Upper lobe of left lung (tissue), 6 donors: Measurements from ENCODE around the gene FEM1B. TPM values are rescaled to one million over a fixed set of nuclear protein-coding genes. Genes with fewer than 3 reads are reported as not detected.

Experiments used
- ATAC-seq, 2 donors: fragments of 200-7000 bp; cut with Tn5 transposase; one replicate each; pipeline ENCODE4 v1.9.1; 2022; ENCODE audit warnings: mild to moderate bottlenecking in 2 of 2, moderate library complexity in 2 of 2; ENCODE audit not compliant: low FRiP score in 2 of 2
- DNase-seq, 2 donors: peaks; one replicate each; pipeline ENCODE4 v3.0.0-alpha.2; 2019 to 2020
- H3K27ac ChIP-seq, 4 donors: fragments of 200-600 bp; sonication (generic); one replicate each; pipeline ENCODE4 v1.5.1; 2016 to 2019
- H3K27me3 ChIP-seq, 4 donors: fragments of 200-600 bp; sonication (generic); one replicate each; pipeline ENCODE4 v1.5.1; 2017 to 2019
- H3K36me3 ChIP-seq, 4 donors: fragments of 200-600 bp; sonication (generic); one replicate each; pipeline ENCODE4 v1.5.1; 2016 to 2019
- H3K4me1 ChIP-seq, 4 donors: fragments of 200-600 bp; sonication (generic); one replicate each; pipeline ENCODE4 v1.5.1; 2018 to 2019
- H3K4me3 ChIP-seq, 4 donors: fragments of 200-600 bp; sonication (generic); one replicate each; pipeline ENCODE4 v1.5.1; 2017 to 2019; ENCODE audit warnings: mild to moderate bottlenecking in 2 of 4, moderate library complexity in 1 of 4
- H3K9me3 ChIP-seq, 4 donors: fragments of 200-600 bp; sonication (generic); one replicate each; pipeline ENCODE4 v1.5.1; 2018 to 2019
- EP300 ChIP-seq, 4 donors: sonication (generic); formaldehyde crosslinking; IDR thresholded peaks; one replicate each; pipeline ENCODE4 v1.5.1; 2017; ENCODE audit warnings: antibody characterized with exemption in 4 of 4, control low read depth in 2 of 4
- POLR2A ChIP-seq, 4 donors: fragments of 450-650 bp; IDR thresholded peaks; one replicate each; pipeline ENCODE4 v1.5.1; 2016 to 2017; ENCODE audit warnings: antibody characterized with exemption in 4 of 4, mild to moderate bottlenecking in 2 of 4
- POLR2AphosphoS5 ChIP-seq, 2 donors: sonication (generic); formaldehyde crosslinking; IDR thresholded peaks; one replicate each; pipeline ENCODE4 v1.5.1; 2017; ENCODE audit warnings: antibody characterized with exemption in 2 of 2
- WGBS, 2 donors: methylation state at CpG; one replicate each; pipeline ENCODE4 v1.1.5; 2017 to 2018; 5-methylcytosine and 5-hydroxymethylcytosine counted together
- total RNA-seq, 6 donors: library from RNA; depleted of rRNA in 4 of 6; stranded (reverse); fragments of >200 nt in 4 of 6; gene quantifications; one replicate each; pipeline versions ENCODE4 v1.1.0 to v1.2.1, GENCODE V29; 2016 to 2021
- TF ChIP-seq, protein P1 (sequence below), 6 experiments: fragments of 450-650 bp in 4 of 6; fragments of 200-600 bp in 2 of 6; sonication (generic) in 2 of 6; IDR thresholded peaks; one replicate each; pipeline ENCODE4 v1.5.1; 2016 to 2019; ENCODE audit warnings: antibody characterized with exemption in 6 of 6
- donor health status: DM: no; HTN: no; CAD: no; lungs with moderate emphysema.
- donor health status: DM: no; HTN: yes; CAD: no; lungs with severe emphysema.

The FEM1B gene
- total RNA-seq, 6 donors from 2014 or later, result 16.0 to 58.8 (median 36.9) TPM

DNA sequence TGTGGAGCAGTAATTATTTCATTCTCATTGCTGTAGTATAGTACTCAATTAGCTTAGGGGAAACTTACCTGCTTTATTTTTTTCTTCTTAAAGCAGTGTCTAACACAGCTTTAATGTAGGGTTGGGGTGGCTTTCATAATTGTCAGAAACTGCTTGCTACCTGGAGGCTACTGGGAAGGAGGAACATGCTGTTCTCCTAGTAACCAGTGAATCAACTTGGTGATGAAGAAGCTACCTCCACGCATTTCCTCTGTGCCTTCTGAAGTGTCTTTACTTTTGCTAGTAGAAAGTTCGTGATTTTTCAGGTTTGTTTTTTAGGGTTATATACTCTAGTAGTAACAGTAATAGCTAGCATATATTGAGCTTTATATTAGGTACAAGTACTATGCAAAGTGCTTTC lies 11.5 kb downstream of the FEM1B start:
- Histone ChIP-seq H3K4me3 (no peak overlapping the region), H3K4me1 (peaks cover 22 to 38% (median 23%) of the 10 kb centered on the region in 4 donors), H3K27me3 (no peaks in the 10 kb centered on the region), H3K9me3 (no peaks in the 10 kb centered on the region), H3K36me3 (peaks cover 4 to 46% (median 14%) of the 10 kb centered on the region in 4 donors), H3K27ac (no peak overlapping the region)
- DNase-seq (no peak), ATAC-seq (no peak)
- WGBS, 2 donors, result 81 to 82% methylated on average over 2 of the region's 2 CpGs
- TF ChIP-seq POLR2A (IDR thresholded peaks at IDR 0.05), result no peak
- TF ChIP-seq, protein P1, sequence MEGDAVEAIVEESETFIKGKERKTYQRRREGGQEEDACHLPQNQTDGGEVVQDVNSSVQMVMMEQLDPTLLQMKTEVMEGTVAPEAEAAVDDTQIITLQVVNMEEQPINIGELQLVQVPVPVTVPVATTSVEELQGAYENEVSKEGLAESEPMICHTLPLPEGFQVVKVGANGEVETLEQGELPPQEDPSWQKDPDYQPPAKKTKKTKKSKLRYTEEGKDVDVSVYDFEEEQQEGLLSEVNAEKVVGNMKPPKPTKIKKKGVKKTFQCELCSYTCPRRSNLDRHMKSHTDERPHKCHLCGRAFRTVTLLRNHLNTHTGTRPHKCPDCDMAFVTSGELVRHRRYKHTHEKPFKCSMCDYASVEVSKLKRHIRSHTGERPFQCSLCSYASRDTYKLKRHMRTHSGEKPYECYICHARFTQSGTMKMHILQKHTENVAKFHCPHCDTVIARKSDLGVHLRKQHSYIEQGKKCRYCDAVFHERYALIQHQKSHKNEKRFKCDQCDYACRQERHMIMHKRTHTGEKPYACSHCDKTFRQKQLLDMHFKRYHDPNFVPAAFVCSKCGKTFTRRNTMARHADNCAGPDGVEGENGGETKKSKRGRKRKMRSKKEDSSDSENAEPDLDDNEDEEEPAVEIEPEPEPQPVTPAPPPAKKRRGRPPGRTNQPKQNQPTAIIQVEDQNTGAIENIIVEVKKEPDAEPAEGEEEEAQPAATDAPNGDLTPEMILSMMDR (IDR thresholded peaks at IDR 0.05), result no peak
- no peak for TF ChIP-seq POLR2AphosphoS5 (IDR thresholded peaks at IDR 0.05)
- TF ChIP-seq EP300 (IDR thresholded peaks at IDR 0.05), result no peak

- no peak for TF ChIP-seq POLR2A (IDR thresholded peaks at IDR 0.05)
- Histone ChIP-seq H3K4me3 (no peak overlapping the region), H3K27me3 (no peaks in the 10 kb centered on the region), H3K36me3 (peaks cover 4 to 39% (median 12%) of the 10 kb centered on the region in 4 donors), H3K9me3 (no peaks in the 10 kb centered on the region), H3K4me1 (peaks cover 20 to 34% (median 21%) of the 10 kb centered on the region in 4 donors), H3K27ac (no peak overlapping the region)
- ATAC-seq (no peak), DNase-seq (no peak)
- 91% methylated on average over 14 of the region's 14 CpGs for WGBS, 2 donors
Observed at GRCh38 chr15:68289621-68290352, 12.2 kb downstream of the FEM1B start.

DNA sequence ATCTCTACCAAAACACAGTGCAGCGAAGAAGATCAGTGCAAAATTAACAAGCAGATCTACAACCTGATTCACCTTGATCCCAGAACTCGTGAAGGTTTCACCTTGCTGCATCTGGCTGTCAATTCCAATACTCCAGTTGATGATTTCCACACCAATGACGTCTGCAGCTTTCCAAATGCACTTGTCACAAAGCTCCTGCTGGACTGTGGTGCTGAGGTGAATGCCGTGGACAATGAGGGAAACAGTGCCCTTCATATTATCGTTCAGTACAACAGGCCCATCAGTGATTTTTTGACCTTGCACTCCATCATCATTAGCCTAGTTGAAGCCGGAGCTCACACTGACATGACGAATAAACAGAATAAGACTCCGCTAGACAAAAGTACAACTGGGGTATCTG lies 13.2 kb downstream of the FEM1B start:
- 87 to 89% methylated on average over 8 of the region's 8 CpGs for WGBS, 2 donors
- H3K36me3 ChIP-seq, result peaks cover 4 to 36% (median 11%) of the 10 kb centered on the region in 4 donors
- TF ChIP-seq POLR2AphosphoS5 (IDR thresholded peaks at IDR 0.05) (no peak), EP300 (IDR thresholded peaks at IDR 0.05) (no peak), POLR2A (IDR thresholded peaks at IDR 0.05) (no peak)
- TF ChIP-seq, protein P1 (IDR thresholded peaks at IDR 0.05), result no peak
- H3K4me3 ChIP-seq, result no peak overlapping the region
- no peaks in the 10 kb centered on the region for H3K9me3 ChIP-seq
- no peaks in the 10 kb centered on the region for H3K27me3 ChIP-seq
- H3K27ac ChIP-seq, result no peak overlapping the region
- DNase-seq (no peak), ATAC-seq (no peak)
- H3K4me1 ChIP-seq, result peaks cover 10 to 34% (median 17%) of the 10 kb centered on the region in 4 donors

DNA sequence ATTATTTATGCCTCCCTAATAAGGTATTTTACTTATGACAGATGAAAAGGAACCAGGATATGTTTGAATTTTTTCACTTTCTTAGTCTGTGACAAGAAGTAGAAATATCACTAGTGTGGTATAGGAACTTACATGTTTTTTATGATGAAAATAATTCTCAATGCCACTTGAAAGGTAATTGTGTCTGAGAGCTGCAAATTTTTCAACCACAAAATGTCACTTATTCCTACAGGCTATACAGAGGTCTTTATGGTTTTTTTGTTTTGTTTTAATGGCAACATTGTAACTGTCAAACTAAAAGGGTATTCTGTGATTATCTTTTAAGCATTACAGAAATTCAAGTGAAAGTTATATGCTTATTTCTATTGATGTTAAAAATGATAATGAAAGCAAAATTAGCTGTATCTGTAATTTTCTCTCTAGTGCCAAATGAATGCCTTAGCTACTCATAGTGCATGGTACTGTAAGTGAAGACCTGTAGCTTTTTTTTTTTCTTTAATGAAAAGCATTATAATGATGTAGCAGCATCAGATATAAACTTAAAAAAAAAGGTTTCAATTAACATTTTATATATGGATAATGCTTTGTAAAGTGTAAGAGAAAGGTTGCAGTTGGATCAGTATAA lies 14.7 kb downstream of the FEM1B start:
- no peak overlapping the region for H3K27ac ChIP-seq
- ATAC-seq, result no peak
- H3K4me3 ChIP-seq, result no peak overlapping the region
- peaks cover 4 to 28% (median 9%) of the 10 kb centered on the region in 4 donors for H3K4me1 ChIP-seq
- peaks cover 4 to 36% (median 11%) of the 10 kb centered on the region in 4 donors for H3K36me3 ChIP-seq
- DNase-seq, result no peak
- TF ChIP-seq POLR2A (IDR thresholded peaks at IDR 0.05) (no peak), EP300 (IDR thresholded peaks at IDR 0.05) (no peak), POLR2AphosphoS5 (IDR thresholded peaks at IDR 0.05) (no peak)
- TF ChIP-seq, protein P1 (IDR thresholded peaks at IDR 0.05), result no peak
- no peaks in the 10 kb centered on the region for H3K9me3 ChIP-seq
- H3K27me3 ChIP-seq, result no peaks in the 10 kb centered on the region

GRCh38 chr15:68292967-68293366 lies 15.4 kb downstream of the FEM1B start:
- H3K36me3 ChIP-seq, result peaks cover 4 to 33% (median 11%) of the 10 kb centered on the region in 4 donors
- DNase-seq (no peak), ATAC-seq (no peak)
- H3K27me3 ChIP-seq, result no peaks in the 10 kb centered on the region
- H3K4me3 ChIP-seq, result no peak overlapping the region
- TF ChIP-seq EP300 (IDR thresholded peaks at IDR 0.05) (no peak), POLR2AphosphoS5 (IDR thresholded peaks at IDR 0.05) (no peak), POLR2A (IDR thresholded peaks at IDR 0.05) (no peak)
- TF ChIP-seq, protein P1 (IDR thresholded peaks at IDR 0.05), result no peak
- H3K9me3 ChIP-seq, result no peaks in the 10 kb centered on the region
- no peak overlapping the region for H3K27ac ChIP-seq
- peaks cover 2 to 25% (median 9%) of the 10 kb centered on the region in 4 donors for H3K4me1 ChIP-seq
